GM23338 (cell line): ENCODE results near the gene POLR3A. TPM values are rescaled to one million over a fixed set of nuclear protein-coding genes. Genes with fewer than 3 reads are reported as not detected.

Experiments used
- ATAC-seq: fragments of 200-7000 bp; cut with Tn5 transposase; 3 replicates; pipeline ENCODE4 v1.9.1; 2020
- DNase-seq: peaks from one replicate; pipeline ENCODE4 v3.0.0-alpha.2; 2015; ENCODE audit warnings: low spot score
- H2AFZ ChIP-seq: fragments of 200-600 bp; sonication (generic); 2 replicates; pipeline ENCODE4 v1.8.0; 2016; ENCODE audit warnings: antibody characterized with exemption, mild to moderate bottlenecking, moderate library complexity
- H3F3A ChIP-seq: fragments of 200-600 bp; sonication (generic); replicated peaks from 2 replicates; pipeline ENCODE4 v1.8.0; 2017; ENCODE audit warnings: antibody characterized with exemption, mixed run types, low read depth
- H3K27ac ChIP-seq: fragments of 200-600 bp; sonication (generic); 2 replicates; pipeline ENCODE4 v1.6.1; 2016; ENCODE audit warnings: low read depth
- H3K27me3 ChIP-seq: fragments of 200-600 bp; sonication (generic); 2 replicates; pipeline ENCODE4 v1.8.0; 2016; ENCODE audit warnings: mild to moderate bottlenecking, mixed run types, moderate library complexity; ENCODE audit not compliant: insufficient read depth
- H3K36me3 ChIP-seq: fragments of 200-600 bp; sonication (generic); 2 replicates; pipeline ENCODE4 v1.8.0; 2016; ENCODE audit warnings: mild to moderate bottlenecking; ENCODE audit not compliant: insufficient read depth
- H3K4me1 ChIP-seq: fragments of 200-600 bp; sonication (generic); 2 replicates; pipeline ENCODE4 v1.8.0; 2016; ENCODE audit warnings: mild to moderate bottlenecking, moderate library complexity; ENCODE audit not compliant: insufficient read depth
- H3K4me2 ChIP-seq: fragments of 200-600 bp; sonication (generic); 2 replicates; pipeline ENCODE4 v1.7.1; 2017; ENCODE audit warnings: mixed run types
- H3K4me3 ChIP-seq: fragments of 200-600 bp; sonication (generic); 2 replicates; pipeline ENCODE4 v1.6.1; 2016; ENCODE audit warnings: mixed run types
- H3K79me2 ChIP-seq: fragments of 200-600 bp; sonication (generic); replicated peaks from 2 replicates; pipeline ENCODE4 v1.8.0; 2017; ENCODE audit warnings: mild to moderate bottlenecking; ENCODE audit not compliant: insufficient read depth
- H3K9me2 ChIP-seq: fragments of 200-600 bp; sonication (generic); 2 replicates; pipeline ENCODE4 v1.8.0; 2017; ENCODE audit not compliant: insufficient read depth
- H4K20me1 ChIP-seq: fragments of 200-600 bp; sonication (generic); replicated peaks from 2 replicates; pipeline ENCODE4 v1.8.0; 2017; ENCODE audit warnings: mild to moderate bottlenecking; ENCODE audit not compliant: insufficient read depth
- H3K27ac Mint-ChIP-seq: 2 replicates; pipeline ENCODE4 v1.8.0; 2020; ENCODE audit warnings: inconsistent platforms, mild to moderate bottlenecking, moderate library complexity, mixed read lengths
- H3K27me3 Mint-ChIP-seq: 3 replicates; pipeline ENCODE4 v1.8.0; 2022; ENCODE audit warnings: low read depth, mild to moderate bottlenecking, moderate library complexity, mixed read lengths, inconsistent platforms; ENCODE audit not compliant: insufficient read depth, poor library complexity
- H3K36me3 Mint-ChIP-seq: 3 replicates; pipeline ENCODE4 v1.8.0; 2021; ENCODE audit warnings: low read depth, mild to moderate bottlenecking, inconsistent platforms, moderate library complexity, mixed read lengths
- H3K4me1 Mint-ChIP-seq: 3 replicates; pipeline ENCODE4 v1.8.0; 2020; ENCODE audit warnings: mild to moderate bottlenecking, inconsistent platforms, mixed read lengths
- H3K4me3 Mint-ChIP-seq: 3 replicates; pipeline ENCODE4 v1.8.0; 2021; ENCODE audit warnings: moderate library complexity, mild to moderate bottlenecking, inconsistent platforms, mixed read lengths
- H3K9me3 Mint-ChIP-seq: 3 replicates; pipeline ENCODE4 v1.8.0; 2020; ENCODE audit warnings: moderate library complexity, mild to moderate bottlenecking, inconsistent platforms, mixed read lengths
- CTCF ChIP-seq, 2 experiments: fragments of 200-600 bp in 1 of 2; sonication (generic) in 1 of 2; conservative IDR thresholded peaks; 2 replicates each; pipeline versions ENCODE4 v1.5.1 to v1.6.1; 2016 to 2017; ENCODE audit warnings: antibody characterized with exemption in 2 of 2, low read depth in 2 of 2, mild to moderate bottlenecking in 2 of 2, moderate library complexity in 1 of 2
- ETS1 ChIP-seq: IDR thresholded peaks from 2 replicates; pipeline ENCODE4 v1.6.1; 2016; ENCODE audit warnings: antibody characterized with exemption
- EZH2 ChIP-seq: fragments of 200-600 bp; sonication (generic); IDR thresholded peaks from one replicate; pipeline ENCODE4 v1.8.0; 2017; ENCODE audit warnings: antibody characterized with exemption, mild to moderate bottlenecking, low read depth; ENCODE audit not compliant: unreplicated experiment
- EZH2phosphoT487 ChIP-seq: fragments of 200-600 bp; sonication (generic); IDR thresholded peaks from one replicate; pipeline ENCODE4 v1.8.1; 2018; ENCODE audit warnings: antibody characterized with exemption; ENCODE audit not compliant: unreplicated experiment
- NANOG ChIP-seq: IDR thresholded peaks from 2 replicates; pipeline ENCODE4 v1.6.1; 2016; ENCODE audit warnings: antibody characterized with exemption, borderline replicate concordance
- POLR2AphosphoS5 ChIP-seq: IDR thresholded peaks from 2 replicates; pipeline ENCODE4 v1.6.1; 2016; ENCODE audit warnings: antibody characterized with exemption, low read depth
- REST ChIP-seq: IDR thresholded peaks from one replicate; pipeline ENCODE4 v1.6.1; 2018; ENCODE audit warnings: antibody characterized with exemption; ENCODE audit not compliant: unreplicated experiment
- polyA plus RNA-seq: library from polyadenylated mRNA; unstranded; fragments of >200 nt; fragmentation: Nextera tagmentation; extraction: Ambion mirVana; gene quantifications from 2 replicates; pipeline ENCODE4 v1.2.1, GENCODE V29; 2016
- total RNA-seq: library from RNA; depleted of rRNA; stranded (reverse); fragments of >200 nt; shearing (Covaris generic); gene quantifications from 2 replicates; pipeline ENCODE4 v1.2.3, GENCODE V29; 2014

The POLR3A gene
- total and polyA plus RNA-seq, 2 experiments from 2014 or later = 11.6 to 35.5 TPM

GRCh38 chr10:77965294-77965693 is 64.0 kb downstream of the POLR3A start:
- Mint-ChIP-seq H3K36me3 (peaks cover 15% of the 10 kb centered on the region), H3K27ac (no peak overlapping the region), H3K9me3 (peaks cover 24% of the 10 kb centered on the region), H3K4me3 (no peak overlapping the region), H3K27me3 (peaks cover 6% of the 10 kb centered on the region), H3K4me1 (peaks cover 5% of the 10 kb centered on the region)
- ATAC-seq (no peak), DNase-seq (no peak)
- H3K27ac ChIP-seq = no peak overlapping the region
- no peaks in the 10 kb centered on the region for H3K9me2 ChIP-seq
- H3K4me1 ChIP-seq = no peaks in the 10 kb centered on the region; the same call in 1 of the 2 replicates
- no peaks in the 10 kb centered on the region for H3K27me3 ChIP-seq
- H3F3A ChIP-seq = no peaks in the 10 kb centered on the region
- H3K79me2 ChIP-seq = no peaks in the 10 kb centered on the region
- H3K4me3 ChIP-seq = no peak overlapping the region
- H3K4me2 ChIP-seq = no peak overlapping the region
- no peaks in the 10 kb centered on the region for H4K20me1 ChIP-seq
- H2AFZ ChIP-seq = no peak overlapping the region
- H3K36me3 ChIP-seq = no peaks in the 10 kb centered on the region; the same call in 1 of the 2 replicates
- TF ChIP-seq REST = no peak
- TF ChIP-seq EZH2 = no peak
- TF ChIP-seq ETS1 = no peak
- TF ChIP-seq NANOG = no peak
- no peak for TF ChIP-seq POLR2AphosphoS5

GRCh38 chr10:77964811-77965210 is 64.5 kb downstream of the POLR3A start:
- Histone ChIP-seq H3K9me2 (no peaks in the 10 kb centered on the region), H3F3A (no peaks in the 10 kb centered on the region), H3K36me3 (no peaks in the 10 kb centered on the region; the same call in 1 of the 2 replicates), H2AFZ (no peak overlapping the region), H3K79me2 (no peaks in the 10 kb centered on the region), H3K4me2 (no peak overlapping the region), H3K27ac (no peak overlapping the region), H4K20me1 (no peaks in the 10 kb centered on the region), H3K4me1 (no peaks in the 10 kb centered on the region; the same call in 1 of the 2 replicates), H3K27me3 (no peaks in the 10 kb centered on the region), H3K4me3 (no peak overlapping the region)
- Mint-ChIP-seq H3K27ac (no peak overlapping the region), H3K4me3 (no peak overlapping the region), H3K9me3 (peaks cover 24% of the 10 kb centered on the region), H3K4me1 (peaks cover 5% of the 10 kb centered on the region), H3K27me3 (peaks cover 6% of the 10 kb centered on the region), H3K36me3 (peaks cover 15% of the 10 kb centered on the region)
- TF ChIP-seq EZH2phosphoT487 (no peak), CTCF (conservative IDR thresholded peaks at IDR 0.05; ENCODE audit: low read depth in 2 of 2) (no peak), POLR2AphosphoS5 (no peak), EZH2 (no peak)
- ATAC-seq = no peak
- DNase-seq = no peak
